ENCODE results near the gene OLFML2B. TPM values are rescaled to one million over a fixed set of nuclear protein-coding genes. Genes with fewer than 3 reads are reported as not detected.

The OLFML2B gene
- total RNA-seq, 1 experiment from 2014 or later: 39.7 TPM

- peaks cover 58% of the 10 kb centered on the region for H3K4me1 ChIP-seq
- H3K27ac ChIP-seq: no peak overlapping the region
- H3K4me3 ChIP-seq: no peak overlapping the region
- peaks cover 12% of the 10 kb centered on the region for H3K36me3 ChIP-seq
- H3K9me3 ChIP-seq (replicated peaks): no peaks in the 10 kb centered on the region
- DNase-seq: no peak
- no peaks in the 10 kb centered on the region for H3K27me3 ChIP-seq
Measured at GRCh38 chr1:162007466-162007865, 16.2 kb downstream of the OLFML2B start.

DNA sequence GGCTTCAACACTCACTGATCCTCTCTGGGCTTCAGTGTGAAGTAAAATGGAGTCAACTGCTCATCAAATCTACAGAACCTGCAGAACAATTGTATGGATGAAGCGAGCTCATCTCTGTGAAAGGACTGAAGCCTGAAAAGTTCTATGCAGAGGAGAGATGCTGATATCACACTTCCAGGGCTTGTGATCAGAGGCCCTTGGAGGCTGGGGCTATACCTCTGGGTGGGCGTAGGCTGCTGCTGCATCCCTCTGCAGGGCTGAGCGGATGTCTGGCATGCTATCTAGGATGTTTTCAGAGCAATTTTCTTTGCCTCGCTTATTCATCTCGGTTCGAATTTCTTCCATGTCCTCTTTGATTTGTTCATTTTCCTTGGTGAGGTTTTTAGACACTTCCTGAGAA is 17.6 kb downstream of the OLFML2B start:
- H3K27ac ChIP-seq: no peak overlapping the region
- H3K27me3 ChIP-seq: no peaks in the 10 kb centered on the region
- no peak overlapping the region for H3K4me3 ChIP-seq
- peaks cover 53% of the 10 kb centered on the region for H3K4me1 ChIP-seq
- peaks cover 12% of the 10 kb centered on the region for H3K36me3 ChIP-seq
- H3K9me3 ChIP-seq (replicated peaks): no peaks in the 10 kb centered on the region
- no peak for DNase-seq

GRCh38 chr1:162004441-162004950 is 19.2 kb downstream of the OLFML2B start:
- peak overlapping the region; percentile 94 for H3K27ac ChIP-seq
- no peaks in the 10 kb centered on the region for H3K9me3 ChIP-seq (replicated peaks)
- peaks cover 20% of the 10 kb centered on the region for H3K36me3 ChIP-seq
- H3K4me3 ChIP-seq: no peak overlapping the region
- DNase-seq: peak; percentile 38 to 49
- H3K4me1 ChIP-seq: peaks cover 37% of the 10 kb centered on the region
- no peaks in the 10 kb centered on the region for H3K27me3 ChIP-seq

DNA sequence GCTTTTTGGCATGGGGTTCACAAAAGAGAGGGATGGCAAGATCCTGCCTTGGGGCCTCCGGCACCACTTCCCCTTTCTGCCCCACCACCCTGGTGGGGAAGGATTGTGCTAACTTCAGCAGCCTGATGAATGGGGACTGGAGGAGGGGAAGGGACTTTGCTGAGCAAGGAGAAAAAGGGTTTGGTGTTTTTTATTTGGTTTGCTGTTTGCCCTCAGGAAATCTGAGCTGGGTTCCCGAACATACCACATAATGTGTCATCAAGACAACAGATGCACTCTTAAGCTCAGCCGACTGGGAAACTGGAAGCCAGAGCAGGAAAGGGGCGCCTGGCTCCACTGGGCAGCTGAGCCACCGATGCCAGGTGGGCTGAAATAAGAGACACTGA is 19.8 kb downstream of the OLFML2B start:
- H3K4me1 ChIP-seq: peaks cover 34% of the 10 kb centered on the region
- peak; percentile 85 to 93 for DNase-seq
- peak overlapping the region; percentile 94 for H3K27ac ChIP-seq
- H3K36me3 ChIP-seq: peaks cover 26% of the 10 kb centered on the region
- peak overlapping the region; percentile 22 for H3K4me3 ChIP-seq
- H3K9me3 ChIP-seq (replicated peaks): no peaks in the 10 kb centered on the region
- no peaks in the 10 kb centered on the region for H3K27me3 ChIP-seq

DNA sequence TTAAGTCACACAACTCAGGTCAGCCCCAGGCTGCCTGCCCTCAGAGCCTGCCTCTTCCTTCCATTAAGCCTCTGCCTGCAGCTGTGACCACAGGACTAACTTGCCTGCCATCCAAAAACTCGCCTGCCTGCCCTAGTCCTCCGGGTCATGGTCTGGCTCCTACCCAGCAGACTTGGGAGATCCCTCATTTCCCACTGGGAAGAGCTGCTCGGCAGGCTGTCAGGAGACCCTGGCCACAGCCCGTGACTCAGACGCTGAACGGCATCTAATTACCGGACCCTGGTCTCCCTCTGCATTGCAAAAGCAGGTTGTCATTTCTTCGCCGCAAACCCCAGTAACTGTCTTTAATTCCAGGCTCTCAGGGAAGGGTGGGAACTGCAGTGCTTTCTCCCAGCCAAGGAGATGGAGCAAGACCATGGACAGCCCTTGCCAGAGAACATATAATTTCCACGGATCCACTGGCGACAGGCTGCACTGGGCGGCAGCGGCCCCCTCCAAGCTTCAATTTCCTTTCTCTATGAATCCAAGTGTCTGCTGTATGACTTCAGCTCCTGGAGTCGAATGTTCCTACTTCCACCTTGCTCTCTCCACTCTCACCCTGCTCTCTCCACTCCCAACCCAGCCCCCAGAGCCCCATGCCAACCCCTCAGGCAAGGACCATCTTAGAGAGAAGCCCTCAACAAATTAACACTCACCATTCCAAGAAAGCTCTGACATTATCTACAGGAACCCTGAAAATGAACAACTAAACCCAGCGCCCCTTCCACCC is 20.4 kb downstream of the OLFML2B start:
- H3K9me3 ChIP-seq (replicated peaks): no peaks in the 10 kb centered on the region
- H3K36me3 ChIP-seq: peaks cover 29% of the 10 kb centered on the region
- peak overlapping the region; percentile 22 for H3K4me3 ChIP-seq
- H3K27ac ChIP-seq: peak overlapping the region; percentile 94
- H3K27me3 ChIP-seq: no peaks in the 10 kb centered on the region
- peak; percentile 94 to 96 for DNase-seq
- peaks cover 34% of the 10 kb centered on the region for H3K4me1 ChIP-seq

GRCh38 chr1:162000053-162000420 is 23.6 kb downstream of the OLFML2B start:
- DNase-seq: no peak
- no peak overlapping the region for H3K4me3 ChIP-seq
- no peak overlapping the region for H3K27ac ChIP-seq
- H3K36me3 ChIP-seq: peaks cover 49% of the 10 kb centered on the region
- H3K9me3 ChIP-seq (replicated peaks): no peaks in the 10 kb centered on the region
- H3K4me1 ChIP-seq: peaks cover 29% of the 10 kb centered on the region
- H3K27me3 ChIP-seq: no peaks in the 10 kb centered on the region

DNA sequence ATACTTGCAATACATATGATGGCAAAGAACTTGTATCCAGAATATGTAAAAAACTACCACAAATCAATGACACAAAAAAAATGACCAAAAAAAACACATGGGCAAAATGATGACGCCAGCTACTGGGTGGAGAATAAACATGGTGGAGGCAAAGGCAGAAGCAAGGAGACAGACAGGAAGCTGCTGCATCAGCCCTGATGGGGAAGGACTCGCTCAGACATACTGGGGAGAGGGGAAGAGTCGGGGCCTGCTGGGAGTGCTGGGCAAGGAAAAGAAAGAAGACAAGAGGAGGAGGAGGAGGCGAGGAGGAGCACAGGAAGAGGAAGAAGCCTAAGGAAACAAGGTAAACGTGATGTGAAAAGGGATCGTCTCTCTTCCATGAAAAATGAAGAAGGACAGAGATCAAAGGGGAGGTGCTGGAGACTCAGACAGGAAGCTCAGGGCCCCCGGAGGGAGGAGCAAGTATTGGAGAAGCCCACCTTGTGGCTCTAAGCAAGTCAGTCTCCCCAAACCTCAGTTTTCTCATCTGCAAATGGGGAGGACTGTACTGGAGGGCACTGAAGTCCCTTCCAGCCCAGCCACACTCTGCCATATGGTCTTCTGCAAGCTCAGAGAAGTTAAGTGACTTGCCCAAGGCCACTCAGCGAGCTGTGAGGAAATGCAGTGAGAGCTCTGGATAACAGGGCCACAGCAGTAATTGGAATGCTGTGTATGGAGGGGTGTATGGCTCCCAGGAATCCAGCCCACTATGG is 24.2 kb downstream of the OLFML2B start:
- Histone ChIP-seq H3K27ac (no peak overlapping the region; the same call in 1 of the 2 replicates), H3K4me1 (peaks cover 24% of the 10 kb centered on the region), H3K27me3 (no peaks in the 10 kb centered on the region), H3K36me3 (peaks cover 52% of the 10 kb centered on the region), H3K4me3 (no peak overlapping the region), H3K9me3 (replicated peaks) (no peaks in the 10 kb centered on the region)
- DNase-seq: no peak

- Histone ChIP-seq H3K4me1 (peaks cover 18% of the 10 kb centered on the region), H3K27ac (no peak overlapping the region; the same call in 1 of the 2 replicates), H3K4me3 (no peak overlapping the region), H3K36me3 (peaks cover 58% of the 10 kb centered on the region), H3K9me3 (replicated peaks) (no peaks in the 10 kb centered on the region), H3K27me3 (no peaks in the 10 kb centered on the region)
- peak; percentile 40 to 54 for DNase-seq
Measured at GRCh38 chr1:161998811-161999210, 24.9 kb downstream of the OLFML2B start.

DNA sequence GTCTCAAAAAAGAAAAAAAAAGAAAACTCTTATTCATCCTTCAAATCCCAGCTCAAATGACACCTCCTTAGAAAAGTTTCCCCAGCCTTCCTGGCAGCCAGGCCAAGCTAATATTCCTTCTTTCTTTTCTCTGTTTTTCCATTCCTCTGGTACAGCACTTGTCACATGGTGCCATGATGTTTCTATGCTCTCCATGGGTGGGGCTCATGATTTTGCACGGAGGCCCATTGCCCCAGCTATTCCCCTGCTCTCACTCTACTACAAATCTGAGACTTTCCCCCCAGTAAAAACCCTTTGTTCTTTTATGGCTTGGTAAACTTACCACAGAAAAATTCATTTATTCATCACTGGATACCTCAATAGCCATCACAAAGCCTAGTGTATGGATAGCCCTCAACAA is 26.5 kb downstream of the OLFML2B start:
- H3K36me3 ChIP-seq: peaks cover 74% of the 10 kb centered on the region
- H3K4me1 ChIP-seq: peaks cover 6% of the 10 kb centered on the region
- no peak for DNase-seq
- H3K27ac ChIP-seq: no peak overlapping the region
- H3K9me3 ChIP-seq (replicated peaks): no peaks in the 10 kb centered on the region
- no peak overlapping the region for H3K4me3 ChIP-seq
- H3K27me3 ChIP-seq: no peaks in the 10 kb centered on the region

- Histone ChIP-seq H3K9me3 (replicated peaks) (no peaks in the 10 kb centered on the region), H3K36me3 (peaks cover 87% of the 10 kb centered on the region), H3K4me3 (no peak overlapping the region), H3K27ac (no peak overlapping the region), H3K27me3 (no peaks in the 10 kb centered on the region), H3K4me1 (0 out of 2 replicates have a peak, but pooled peaks cover 3% of the 10 kb centered on the region)
- no peak for DNase-seq
Measured at GRCh38 chr1:161994175-161994668, 29.4 kb downstream of the OLFML2B start.

GRCh38 chr1:161993576-161993975 is 30.1 kb downstream of the OLFML2B start:
- H3K27me3 ChIP-seq: no peaks in the 10 kb centered on the region
- no peak overlapping the region for H3K4me3 ChIP-seq
- H3K4me1 ChIP-seq: no peaks in the 10 kb centered on the region
- no peak for DNase-seq
- peaks cover 83% of the 10 kb centered on the region for H3K36me3 ChIP-seq
- no peak overlapping the region for H3K27ac ChIP-seq
- no peaks in the 10 kb centered on the region for H3K9me3 ChIP-seq (replicated peaks)

DNA sequence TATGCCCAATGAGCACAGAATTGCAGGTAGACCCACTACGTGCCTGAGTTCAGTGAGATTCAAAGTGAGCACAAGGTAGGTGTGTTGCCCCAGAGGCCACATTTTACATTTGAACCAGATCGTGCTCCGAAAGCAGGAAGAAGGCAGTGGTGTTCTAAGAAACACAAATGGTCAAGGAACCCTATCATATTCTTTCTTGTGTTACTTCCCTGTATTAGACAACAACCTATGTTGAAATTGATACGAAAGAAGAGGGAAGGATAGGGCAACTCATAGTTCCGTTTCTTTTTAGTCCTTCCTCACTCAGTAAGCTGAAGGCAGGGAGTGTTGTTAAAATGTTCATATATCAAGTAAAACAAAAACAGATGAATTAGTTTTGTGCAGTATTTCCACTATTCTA is 33.9 kb downstream of the OLFML2B start:
- Histone ChIP-seq H3K27me3 (no peaks in the 10 kb centered on the region), H3K4me1 (no peaks in the 10 kb centered on the region), H3K27ac (no peak overlapping the region), H3K9me3 (replicated peaks) (peaks cover 6% of the 10 kb centered on the region; the same call in 1 of the 2 replicates), H3K4me3 (no peak overlapping the region), H3K36me3 (peaks cover 70% of the 10 kb centered on the region)
- no peak for DNase-seq

DNA sequence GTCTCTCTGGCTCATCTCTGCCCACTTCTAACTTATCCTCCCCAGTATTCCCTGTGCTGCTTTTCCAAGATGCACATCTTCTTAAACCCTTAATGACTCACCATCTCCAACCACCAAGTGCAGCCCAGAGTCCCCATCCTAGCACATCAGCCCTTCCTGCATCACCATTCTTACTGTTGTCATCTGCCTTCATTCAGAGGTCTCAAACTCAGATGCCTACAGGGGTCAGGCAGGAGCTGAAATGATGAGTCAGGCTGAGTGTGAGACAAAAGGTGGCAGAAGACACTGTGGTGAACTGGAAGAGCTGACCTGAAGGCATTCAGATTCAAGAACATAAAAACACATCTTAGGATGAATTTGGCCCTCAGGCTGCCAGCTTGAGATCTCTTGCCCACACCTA is 34.6 kb downstream of the OLFML2B start:
- peaks cover 69% of the 10 kb centered on the region for H3K36me3 ChIP-seq
- no peaks in the 10 kb centered on the region for H3K4me1 ChIP-seq
- peaks cover 6% of the 10 kb centered on the region; the same call in 1 of the 2 replicates for H3K9me3 ChIP-seq (replicated peaks)
- H3K27ac ChIP-seq: no peak overlapping the region
- H3K27me3 ChIP-seq: no peaks in the 10 kb centered on the region
- H3K4me3 ChIP-seq: no peak overlapping the region
- no peak for DNase-seq

DNA sequence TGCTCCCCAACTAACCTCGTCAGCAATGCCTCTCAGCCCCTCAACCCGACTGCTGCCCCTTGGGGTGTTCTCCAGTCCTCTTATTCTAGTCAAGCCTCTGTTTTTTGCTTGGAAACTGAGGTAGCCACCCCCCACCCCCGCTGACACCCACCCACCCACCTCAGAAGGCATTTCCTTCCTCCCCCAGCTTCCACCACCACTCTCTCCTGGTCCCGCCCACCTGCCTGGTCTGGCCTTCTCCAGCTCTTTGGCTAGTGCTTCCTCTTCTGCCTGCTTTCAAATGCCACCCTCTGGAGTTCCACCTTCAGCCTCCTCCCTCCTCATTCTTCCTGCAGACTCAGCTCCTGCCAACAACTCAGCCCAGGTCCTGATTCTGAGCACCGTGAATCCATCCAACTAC is 35.3 kb downstream of the OLFML2B start:
- Histone ChIP-seq H3K27ac (no peak overlapping the region), H3K9me3 (replicated peaks) (peaks cover 6% of the 10 kb centered on the region; the same call in 1 of the 2 replicates), H3K4me1 (no peaks in the 10 kb centered on the region), H3K4me3 (no peak overlapping the region), H3K36me3 (peaks cover 68% of the 10 kb centered on the region), H3K27me3 (no peaks in the 10 kb centered on the region)
- no peak for DNase-seq

GRCh38 chr1:161987872-161988271 is 35.8 kb downstream of the OLFML2B start:
- Histone ChIP-seq H3K27ac (no peak overlapping the region), H3K4me3 (no peak overlapping the region), H3K9me3 (replicated peaks) (peaks cover 6% of the 10 kb centered on the region; the same call in 1 of the 2 replicates), H3K4me1 (no peaks in the 10 kb centered on the region), H3K27me3 (no peaks in the 10 kb centered on the region), H3K36me3 (peaks cover 62% of the 10 kb centered on the region)
- no peak for DNase-seq

Data from SJCRH30 (cell line).